ENCODE results near the gene DAPK1. TPM values are rescaled to one million over a fixed set of nuclear protein-coding genes. Genes with fewer than 3 reads are reported as not detected.

DAPK1 gene
- total RNA-seq, 4 donors from 2014 or later: 5.4 to 13.4 (median 9.8) TPM

DNA sequence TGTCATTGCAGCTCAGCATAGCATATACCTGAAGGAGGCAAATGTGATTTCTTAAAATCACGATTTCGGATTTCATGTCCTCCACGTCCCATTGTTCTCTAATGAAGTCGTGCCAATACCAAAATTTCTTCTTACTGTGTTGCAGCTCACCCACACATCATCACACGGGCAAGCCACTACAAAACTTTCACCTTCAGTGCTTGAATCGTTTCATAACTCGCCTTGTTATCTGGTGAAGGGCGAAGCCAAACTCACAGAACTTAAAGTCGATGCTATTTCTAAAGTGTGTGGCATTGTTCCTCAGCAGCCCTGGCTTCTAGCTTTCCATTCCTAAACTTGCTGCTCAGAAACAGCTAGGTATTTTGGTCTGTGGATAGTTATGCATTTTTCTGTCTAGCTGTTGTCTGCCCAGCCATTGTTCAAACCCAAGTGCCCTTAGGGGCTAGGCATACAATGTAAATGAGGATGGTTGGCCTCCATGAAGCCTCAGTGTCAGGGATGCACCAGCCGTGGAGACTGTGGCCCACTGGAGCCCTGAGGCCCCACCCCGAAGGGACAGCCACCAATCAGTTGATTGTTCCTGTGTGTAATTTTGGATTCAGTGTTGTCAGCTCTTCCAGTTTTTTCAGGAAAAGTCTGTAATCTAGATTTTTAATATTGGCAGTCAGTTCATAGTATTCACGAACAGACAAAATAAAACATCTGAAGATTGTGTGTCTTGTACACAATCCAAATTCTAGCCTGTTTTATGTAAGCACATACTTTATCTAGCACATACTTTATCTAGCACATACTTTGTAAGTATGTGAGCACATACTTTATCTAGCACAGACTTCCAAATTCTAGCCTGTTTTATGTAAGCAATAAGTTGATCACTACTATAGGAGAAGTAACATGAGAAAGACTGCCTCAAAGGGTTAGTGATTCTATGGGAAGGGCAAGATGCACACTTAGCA lies 112.8 kb downstream of the DAPK1 start:
- DNase-seq (ENCODE audit: low spot score in 2 of 2): no peak
- 62% methylated on average over 12 of the region's 12 CpGs for WGBS
- H3K4me1 ChIP-seq: peaks cover 16% of the 10 kb centered on the region
- H3K27ac ChIP-seq: no peak overlapping the region
- H3K36me3 ChIP-seq: peaks cover under 1% of the 10 kb centered on the region
- no peak overlapping the region for H3K4me3 ChIP-seq
- H3K27me3 ChIP-seq: no peaks in the 10 kb centered on the region
- TF ChIP-seq POLR2AphosphoS5 (IDR thresholded peaks at IDR 0.05) (no peak), EP300 (IDR thresholded peaks at IDR 0.05) (no peak), POLR2A (IDR thresholded peaks at IDR 0.05) (no peak)
- TF ChIP-seq, protein P1, sequence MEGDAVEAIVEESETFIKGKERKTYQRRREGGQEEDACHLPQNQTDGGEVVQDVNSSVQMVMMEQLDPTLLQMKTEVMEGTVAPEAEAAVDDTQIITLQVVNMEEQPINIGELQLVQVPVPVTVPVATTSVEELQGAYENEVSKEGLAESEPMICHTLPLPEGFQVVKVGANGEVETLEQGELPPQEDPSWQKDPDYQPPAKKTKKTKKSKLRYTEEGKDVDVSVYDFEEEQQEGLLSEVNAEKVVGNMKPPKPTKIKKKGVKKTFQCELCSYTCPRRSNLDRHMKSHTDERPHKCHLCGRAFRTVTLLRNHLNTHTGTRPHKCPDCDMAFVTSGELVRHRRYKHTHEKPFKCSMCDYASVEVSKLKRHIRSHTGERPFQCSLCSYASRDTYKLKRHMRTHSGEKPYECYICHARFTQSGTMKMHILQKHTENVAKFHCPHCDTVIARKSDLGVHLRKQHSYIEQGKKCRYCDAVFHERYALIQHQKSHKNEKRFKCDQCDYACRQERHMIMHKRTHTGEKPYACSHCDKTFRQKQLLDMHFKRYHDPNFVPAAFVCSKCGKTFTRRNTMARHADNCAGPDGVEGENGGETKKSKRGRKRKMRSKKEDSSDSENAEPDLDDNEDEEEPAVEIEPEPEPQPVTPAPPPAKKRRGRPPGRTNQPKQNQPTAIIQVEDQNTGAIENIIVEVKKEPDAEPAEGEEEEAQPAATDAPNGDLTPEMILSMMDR (IDR thresholded peaks at IDR 0.05): no peak
- no peaks in the 10 kb centered on the region for H3K9me3 ChIP-seq

DNA sequence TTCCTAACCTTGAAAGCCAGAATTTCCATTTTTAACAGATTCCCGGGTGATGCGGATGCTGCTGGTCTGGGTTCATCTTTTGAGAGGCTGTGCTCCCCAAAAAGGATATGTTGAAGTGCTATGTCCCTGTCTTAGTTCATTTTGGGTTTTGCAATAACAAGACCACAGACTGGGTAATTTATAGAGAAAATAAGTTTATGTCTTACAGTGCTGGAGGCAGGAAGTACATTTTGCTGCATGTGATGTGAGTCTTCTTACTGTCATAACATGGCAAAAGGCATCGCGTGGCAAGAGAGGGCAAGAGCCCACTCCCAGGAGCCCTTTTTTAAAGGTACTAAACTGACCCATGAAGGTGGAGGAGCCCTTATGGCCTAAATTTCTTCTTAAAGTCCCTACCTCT lies 114.1 kb downstream of the DAPK1 start:
- H3K9me3 ChIP-seq: no peaks in the 10 kb centered on the region
- no peaks in the 10 kb centered on the region for H3K27me3 ChIP-seq
- no peaks in the 10 kb centered on the region for H3K36me3 ChIP-seq
- H3K27ac ChIP-seq: no peak overlapping the region
- DNase-seq (ENCODE audit: low spot score in 2 of 2): no peak
- 91% methylated on average over 4 of the region's 4 CpGs for WGBS
- peaks cover 16% of the 10 kb centered on the region for H3K4me1 ChIP-seq
- H3K4me3 ChIP-seq: no peak overlapping the region
- TF ChIP-seq POLR2A (IDR thresholded peaks at IDR 0.05) (no peak), POLR2AphosphoS5 (IDR thresholded peaks at IDR 0.05) (no peak), EP300 (IDR thresholded peaks at IDR 0.05) (no peak)
- TF ChIP-seq, protein P1 (IDR thresholded peaks at IDR 0.05): no peak

- no peaks in the 10 kb centered on the region for H3K36me3 ChIP-seq
- no peaks in the 10 kb centered on the region for H3K27me3 ChIP-seq
- WGBS: 94% methylated on average over 3 of the region's 3 CpGs
- no peaks in the 10 kb centered on the region for H3K9me3 ChIP-seq
- peaks cover 16% of the 10 kb centered on the region for H3K4me1 ChIP-seq
- no peak for DNase-seq (ENCODE audit: low spot score in 2 of 2)
- no peak overlapping the region for H3K27ac ChIP-seq
- no peak overlapping the region for H3K4me3 ChIP-seq
- no peak for TF ChIP-seq POLR2A (IDR thresholded peaks at IDR 0.05)
- TF ChIP-seq POLR2AphosphoS5 (IDR thresholded peaks at IDR 0.05): no peak
- TF ChIP-seq, protein P1 (IDR thresholded peaks at IDR 0.05): no peak
- TF ChIP-seq EP300 (IDR thresholded peaks at IDR 0.05): no peak
Observed at GRCh38 chr9:87612536-87612935, 114.9 kb downstream of the DAPK1 start.

GRCh38 chr9:87613265-87614111 lies 115.8 kb downstream of the DAPK1 start:
- TF ChIP-seq, protein P1 (IDR thresholded peaks at IDR 0.05): no peak
- no peak for TF ChIP-seq POLR2AphosphoS5 (IDR thresholded peaks at IDR 0.05)
- TF ChIP-seq EP300 (IDR thresholded peaks at IDR 0.05): no peak
- no peak for TF ChIP-seq POLR2A (IDR thresholded peaks at IDR 0.05)
- no peaks in the 10 kb centered on the region for H3K9me3 ChIP-seq
- no peaks in the 10 kb centered on the region for H3K27me3 ChIP-seq
- 71% methylated on average over 10 of the region's 11 CpGs for WGBS
- DNase-seq (ENCODE audit: low spot score in 2 of 2): no peak
- H3K4me1 ChIP-seq: peaks cover 16% of the 10 kb centered on the region
- H3K36me3 ChIP-seq: no peaks in the 10 kb centered on the region
- no peak overlapping the region for H3K4me3 ChIP-seq
- H3K27ac ChIP-seq: no peak overlapping the region

- Histone ChIP-seq H3K4me3 (no peak overlapping the region), H3K4me1 (peaks cover 16% of the 10 kb centered on the region), H3K27ac (no peak overlapping the region), H3K9me3 (no peaks in the 10 kb centered on the region), H3K36me3 (no peaks in the 10 kb centered on the region), H3K27me3 (no peaks in the 10 kb centered on the region)
- no peak for DNase-seq (ENCODE audit: low spot score in 2 of 2)
- TF ChIP-seq POLR2A (IDR thresholded peaks at IDR 0.05) (no peak), EP300 (IDR thresholded peaks at IDR 0.05) (no peak), POLR2AphosphoS5 (IDR thresholded peaks at IDR 0.05) (no peak)
- TF ChIP-seq, protein P1 (IDR thresholded peaks at IDR 0.05): no peak
- 68% methylated on average over 7 of the region's 7 CpGs for WGBS
Observed at GRCh38 chr9:87614397-87614796, 116.7 kb downstream of the DAPK1 start.

Data from suprapubic skin (tissue), 4 donors.